ENCODE measurements around the gene CALY. TPM values are rescaled to one million over a fixed set of nuclear protein-coding genes. Genes with fewer than 3 reads are reported as not detected.

The CALY gene
- total and polyA plus RNA-seq, 4 donors, result not detected

DNA sequence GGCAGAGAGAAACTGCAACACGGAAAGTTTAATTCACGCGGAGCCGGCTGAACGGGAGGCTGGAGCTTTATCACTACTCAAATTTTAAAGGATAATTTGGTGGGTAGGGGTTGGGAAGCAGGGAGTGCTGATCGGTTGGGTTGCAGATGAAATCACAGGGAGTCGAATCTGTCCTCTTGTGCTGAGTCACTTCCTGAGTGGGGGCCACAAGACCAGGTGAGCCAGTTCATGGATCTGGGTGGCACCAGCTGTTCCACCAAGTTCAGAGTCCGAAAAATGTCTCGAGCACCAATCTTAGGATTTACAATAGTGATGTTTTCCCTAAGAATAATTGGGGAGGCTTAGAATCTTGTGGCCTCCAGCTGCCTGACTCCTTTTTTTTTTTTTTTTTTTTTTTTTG is 6.9 kb upstream of the CALY start:
- Histone ChIP-seq H3K4me1 (ENCODE audit: control insufficient read depth in 5 of 5, insufficient read depth in 5 of 5, low read length in 5 of 5) (no peaks in the 10 kb centered on the region), H3K27me3 (ENCODE audit: control insufficient read depth in 3 of 3, insufficient read depth in 3 of 3, low read length in 2 of 3) (peaks cover 0 to 24% (median 3%) of the 10 kb centered on the region in 3 donors), H3K9me3 (ENCODE audit: control insufficient read depth in 4 of 4, insufficient read depth in 3 of 4, low read length in 3 of 4) (peaks cover 0 to 10% (median 0%) of the 10 kb centered on the region in 4 donors), H3K27ac (ENCODE audit: low read depth in 1 of 2, low read length in 1 of 2) (no peak overlapping the region), H3K36me3 (ENCODE audit: control insufficient read depth in 4 of 4, insufficient read depth in 4 of 4, low read length in 4 of 4) (no peaks in the 10 kb centered on the region), H3K4me3 (no peak overlapping the region), H3K9ac (ENCODE audit: insufficient read depth in 1 of 2, low read length in 2 of 2) (no peak overlapping the region)
- TF ChIP-seq, protein P1, sequence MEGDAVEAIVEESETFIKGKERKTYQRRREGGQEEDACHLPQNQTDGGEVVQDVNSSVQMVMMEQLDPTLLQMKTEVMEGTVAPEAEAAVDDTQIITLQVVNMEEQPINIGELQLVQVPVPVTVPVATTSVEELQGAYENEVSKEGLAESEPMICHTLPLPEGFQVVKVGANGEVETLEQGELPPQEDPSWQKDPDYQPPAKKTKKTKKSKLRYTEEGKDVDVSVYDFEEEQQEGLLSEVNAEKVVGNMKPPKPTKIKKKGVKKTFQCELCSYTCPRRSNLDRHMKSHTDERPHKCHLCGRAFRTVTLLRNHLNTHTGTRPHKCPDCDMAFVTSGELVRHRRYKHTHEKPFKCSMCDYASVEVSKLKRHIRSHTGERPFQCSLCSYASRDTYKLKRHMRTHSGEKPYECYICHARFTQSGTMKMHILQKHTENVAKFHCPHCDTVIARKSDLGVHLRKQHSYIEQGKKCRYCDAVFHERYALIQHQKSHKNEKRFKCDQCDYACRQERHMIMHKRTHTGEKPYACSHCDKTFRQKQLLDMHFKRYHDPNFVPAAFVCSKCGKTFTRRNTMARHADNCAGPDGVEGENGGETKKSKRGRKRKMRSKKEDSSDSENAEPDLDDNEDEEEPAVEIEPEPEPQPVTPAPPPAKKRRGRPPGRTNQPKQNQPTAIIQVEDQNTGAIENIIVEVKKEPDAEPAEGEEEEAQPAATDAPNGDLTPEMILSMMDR (IDR thresholded peaks at IDR 0.05; ENCODE audit: control extremely low read depth, extremely low read depth), result no peak
- WGBS, 2 donors, result 58 to 63% methylated on average over 9 of the region's 9 CpGs
- DNase-seq (no peak), ATAC-seq (ENCODE audit: insufficient read depth, low FRiP score) (no peak)

DNA sequence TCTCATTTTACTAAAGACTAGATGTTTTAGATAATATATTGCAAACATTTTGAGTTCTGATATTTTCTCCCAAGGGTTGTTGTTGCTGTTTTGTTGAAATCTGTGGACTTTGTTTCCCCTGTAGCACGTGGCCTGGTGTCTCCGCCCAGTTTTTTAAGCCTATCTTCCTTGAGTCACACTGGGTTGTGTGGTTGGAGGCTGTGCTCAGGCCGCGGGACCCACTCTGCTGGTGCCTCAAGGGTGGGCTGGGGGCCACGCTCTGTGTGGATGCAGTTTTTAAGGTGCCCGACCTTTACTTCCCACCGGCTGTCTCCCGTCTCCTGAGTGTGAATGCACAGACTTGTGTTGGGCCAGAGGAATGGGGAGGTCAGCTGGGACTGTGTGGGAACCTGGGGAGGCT is 6.2 kb upstream of the CALY start:
- ATAC-seq (ENCODE audit: insufficient read depth, low FRiP score) (no peak), DNase-seq (no peak)
- peaks cover 0 to 12% (median 0%) of the 10 kb centered on the region in 4 donors for H3K9me3 ChIP-seq (ENCODE audit: control insufficient read depth in 4 of 4, insufficient read depth in 3 of 4, low read length in 3 of 4)
- no peak overlapping the region for H3K4me3 ChIP-seq
- no peaks in the 10 kb centered on the region for H3K4me1 ChIP-seq (ENCODE audit: control insufficient read depth in 5 of 5, insufficient read depth in 5 of 5, low read length in 5 of 5)
- WGBS, 2 donors, result 72 to 82% methylated on average over 8 of the region's 8 CpGs
- no peaks in the 10 kb centered on the region for H3K36me3 ChIP-seq (ENCODE audit: control insufficient read depth in 4 of 4, insufficient read depth in 4 of 4, low read length in 4 of 4)
- peaks cover 0 to 29% (median 8%) of the 10 kb centered on the region in 3 donors for H3K27me3 ChIP-seq (ENCODE audit: control insufficient read depth in 3 of 3, insufficient read depth in 3 of 3, low read length in 2 of 3)
- no peak overlapping the region for H3K27ac ChIP-seq (ENCODE audit: low read depth in 1 of 2, low read length in 1 of 2)
- H3K9ac ChIP-seq (ENCODE audit: insufficient read depth in 1 of 2, low read length in 2 of 2), result no peak overlapping the region
- TF ChIP-seq, protein P1 (IDR thresholded peaks at IDR 0.05; ENCODE audit: control extremely low read depth, extremely low read depth), result no peak

DNA sequence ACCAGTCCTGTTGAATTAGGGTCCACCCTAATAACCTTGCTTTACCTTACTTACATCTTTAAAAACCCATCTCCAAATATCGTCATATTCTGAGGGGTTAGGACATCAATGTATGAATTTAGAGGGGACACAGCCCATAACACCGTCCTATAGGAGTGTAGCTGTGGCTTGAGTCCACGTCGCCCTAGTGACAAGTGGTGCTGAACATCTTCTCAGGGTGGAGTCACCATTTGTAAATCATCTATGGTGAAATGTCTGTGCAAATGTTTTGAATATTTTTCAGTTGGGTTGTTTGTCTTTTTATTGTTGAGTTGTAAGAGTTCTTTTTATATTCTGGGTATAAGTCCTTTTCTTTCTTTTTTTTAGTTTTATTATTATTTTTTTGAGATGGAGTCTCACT is 5.3 kb upstream of the CALY start:
- Histone ChIP-seq H3K9me3 (ENCODE audit: control insufficient read depth in 4 of 4, insufficient read depth in 3 of 4, low read length in 3 of 4) (peaks cover 0 to 16% (median 0%) of the 10 kb centered on the region in 4 donors), H3K27me3 (ENCODE audit: control insufficient read depth in 3 of 3, insufficient read depth in 3 of 3, low read length in 2 of 3) (peaks cover 0 to 38% (median 17%) of the 10 kb centered on the region in 3 donors), H3K4me3 (no peak overlapping the region), H3K4me1 (ENCODE audit: control insufficient read depth in 5 of 5, insufficient read depth in 5 of 5, low read length in 5 of 5) (peaks cover 0 to 5% (median 0%) of the 10 kb centered on the region in 5 donors), H3K27ac (ENCODE audit: low read depth in 1 of 2, low read length in 1 of 2) (no peak overlapping the region), H3K9ac (ENCODE audit: insufficient read depth in 1 of 2, low read length in 2 of 2) (no peak overlapping the region), H3K36me3 (ENCODE audit: control insufficient read depth in 4 of 4, insufficient read depth in 4 of 4, low read length in 4 of 4) (no peaks in the 10 kb centered on the region)
- DNase-seq (no peak), ATAC-seq (ENCODE audit: insufficient read depth, low FRiP score) (no peak)
- WGBS, 2 donors, result 88 to 91% methylated on average over 4 of the region's 4 CpGs
- TF ChIP-seq, protein P1 (IDR thresholded peaks at IDR 0.05; ENCODE audit: control extremely low read depth, extremely low read depth), result no peak

Data from lung (tissue), 12 donors.